A549 (cell line): ENCODE data around the gene ALDH1A2.

ENCODE experiments used
- CBX8 ChIP-seq: fragments of 200-600 bp; sonication (generic); IDR thresholded peaks from 2 replicates; pipeline ENCODE4 v1.6.1; 2016
- POLR2A ChIP-seq: IDR thresholded peaks from 2 replicates; pipeline ENCODE4 v1.6.1; 2012; ENCODE audit warnings: mild to moderate bottlenecking, low read length
- POLR2AphosphoS2 ChIP-seq: conservative IDR thresholded peaks from 2 replicates; pipeline ENCODE4 v1.6.1; 2012; ENCODE audit warnings: low read length, improper control_type of control experiment, inconsistent platforms
- TF ChIP-seq, protein P1 (sequence below): fragments of >200 bp; sonication (Bioruptor Twin); formaldehyde crosslinking; IDR thresholded peaks from 3 replicates; pipeline ENCODE4 v1.5.1; 2016

DNA sequence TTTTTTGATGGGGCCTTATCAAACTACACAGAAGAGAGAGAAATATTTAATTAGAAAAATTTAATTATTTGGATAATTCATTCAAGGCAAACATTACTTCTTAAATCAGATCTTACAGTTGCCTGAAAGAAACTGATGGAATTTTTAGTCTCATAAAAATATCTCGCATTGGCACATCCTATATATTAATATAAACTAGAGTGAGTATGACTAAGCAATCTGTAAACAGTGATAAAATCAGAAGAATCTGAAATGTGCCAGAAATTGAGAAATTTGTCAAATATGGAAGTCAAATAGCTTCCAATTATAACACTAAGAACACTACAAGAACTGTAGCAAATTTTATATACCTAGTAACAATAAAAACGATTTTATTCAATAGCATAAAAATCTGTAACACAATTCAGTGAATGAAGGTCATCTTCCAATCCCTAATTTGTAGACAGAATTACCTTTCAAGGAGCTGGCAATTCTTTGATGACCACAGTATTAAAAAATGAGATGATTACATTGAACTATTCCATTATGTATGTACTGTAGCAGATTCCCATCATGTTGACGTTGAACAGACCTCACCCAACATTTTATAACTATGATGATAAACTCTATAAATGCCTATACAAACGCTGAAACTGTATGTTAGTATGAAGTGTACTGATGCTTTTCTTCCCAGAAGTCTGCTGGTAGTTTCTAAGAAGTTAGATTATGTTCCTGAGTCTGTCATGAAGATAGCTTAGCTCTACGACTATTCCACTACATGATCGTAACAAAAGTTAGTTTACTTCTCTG, 63.0 kb downstream of the ALDH1A2 start:
- TF ChIP-seq POLR2AphosphoS2, result no peak
- no peak for TF ChIP-seq POLR2A
- TF ChIP-seq, protein P1, sequence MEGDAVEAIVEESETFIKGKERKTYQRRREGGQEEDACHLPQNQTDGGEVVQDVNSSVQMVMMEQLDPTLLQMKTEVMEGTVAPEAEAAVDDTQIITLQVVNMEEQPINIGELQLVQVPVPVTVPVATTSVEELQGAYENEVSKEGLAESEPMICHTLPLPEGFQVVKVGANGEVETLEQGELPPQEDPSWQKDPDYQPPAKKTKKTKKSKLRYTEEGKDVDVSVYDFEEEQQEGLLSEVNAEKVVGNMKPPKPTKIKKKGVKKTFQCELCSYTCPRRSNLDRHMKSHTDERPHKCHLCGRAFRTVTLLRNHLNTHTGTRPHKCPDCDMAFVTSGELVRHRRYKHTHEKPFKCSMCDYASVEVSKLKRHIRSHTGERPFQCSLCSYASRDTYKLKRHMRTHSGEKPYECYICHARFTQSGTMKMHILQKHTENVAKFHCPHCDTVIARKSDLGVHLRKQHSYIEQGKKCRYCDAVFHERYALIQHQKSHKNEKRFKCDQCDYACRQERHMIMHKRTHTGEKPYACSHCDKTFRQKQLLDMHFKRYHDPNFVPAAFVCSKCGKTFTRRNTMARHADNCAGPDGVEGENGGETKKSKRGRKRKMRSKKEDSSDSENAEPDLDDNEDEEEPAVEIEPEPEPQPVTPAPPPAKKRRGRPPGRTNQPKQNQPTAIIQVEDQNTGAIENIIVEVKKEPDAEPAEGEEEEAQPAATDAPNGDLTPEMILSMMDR, result no peak
- TF ChIP-seq CBX8, result no peak
